WTC11 (cell line): ENCODE data around the gene MLH3. TPM values are rescaled to one million over a fixed set of nuclear protein-coding genes. Genes with fewer than 3 reads are reported as not detected.

Source experiments
- ATAC-seq: fragments of 200-7000 bp; cut with Tn5 transposase; 2 replicates; pipeline ENCODE4 v1.10.0; 2021; ENCODE audit warnings: mild to moderate bottlenecking, moderate library complexity
- CTCF ChIA-PET: fragments of 300-600 bp; sonication (Branson Sonifier 250); formaldehyde crosslinking; loops from one replicate; lab custom pipeline; 2021; ENCODE audit warnings: antibody characterized with exemption; lab: Charles Lee
- POLR2A ChIA-PET: fragments of 350-600 bp; sonication (Branson Sonifier 250); formaldehyde crosslinking; loops from one replicate; lab custom pipeline; 2021; ENCODE audit warnings: antibody characterized with exemption; lab: Charles Lee
- DNase-seq: peaks from one replicate; pipeline ENCODE4 v3.0.0; 2021; ENCODE audit warnings: low spot score
- H3K27ac Mint-ChIP-seq: 2 replicates; pipeline ENCODE4 v1.8.0; 2021; ENCODE audit warnings: mixed read lengths
- H3K27me3 Mint-ChIP-seq: 2 replicates; pipeline ENCODE4 v1.8.0; 2021; ENCODE audit warnings: low read depth, mild to moderate bottlenecking, moderate library complexity, mixed read lengths
- H3K36me3 Mint-ChIP-seq: 2 replicates; pipeline ENCODE4 v1.8.0; 2021; ENCODE audit warnings: mixed read lengths
- H3K4me1 Mint-ChIP-seq: 2 replicates; pipeline ENCODE4 v1.8.0; 2022; ENCODE audit warnings: mixed read lengths
- H3K4me3 Mint-ChIP-seq: 2 replicates; pipeline ENCODE4 v1.8.0; 2021; ENCODE audit warnings: mild to moderate bottlenecking, moderate library complexity, mixed read lengths
- H3K9me3 Mint-ChIP-seq: 2 replicates; pipeline ENCODE4 v1.8.0; 2021; ENCODE audit warnings: mixed read lengths
- AR ChIP-seq: fragments of 250-450 bp; sonication (Bioruptor Pico); IDR thresholded peaks from 2 replicates; pipeline ENCODE4 v1.9.0; 2021; ENCODE audit warnings: mild to moderate bottlenecking
- ATF3 ChIP-seq: sonication (generic); formaldehyde crosslinking; conservative IDR thresholded peaks from 2 replicates; pipeline ENCODE4 v1.8.1; 2022; ENCODE audit warnings: mild to moderate bottlenecking, missing genetic modification reagents
- ERG ChIP-seq: fragments of 250-450 bp; sonication (Bioruptor Pico); IDR thresholded peaks from 2 replicates; pipeline ENCODE4 v1.8.0; 2021; ENCODE audit warnings: mild to moderate bottlenecking
- ETV6 ChIP-seq: sonication (generic); formaldehyde crosslinking; IDR thresholded peaks from 2 replicates; pipeline ENCODE4 v1.8.1; 2022; ENCODE audit warnings: mild to moderate bottlenecking, missing genetic modification reagents
- FOXJ3 ChIP-seq: sonication (generic); formaldehyde crosslinking; IDR thresholded peaks from 2 replicates; pipeline ENCODE4 v1.9.0; 2021; ENCODE audit warnings: missing genetic modification reagents, mild to moderate bottlenecking, borderline replicate concordance
- FOXP1 ChIP-seq: sonication (generic); formaldehyde crosslinking; IDR thresholded peaks from 2 replicates; pipeline ENCODE4 v1.8.0; 2022; ENCODE audit warnings: missing genetic modification reagents, mild to moderate bottlenecking, moderate library complexity, borderline replicate concordance
- FOXP4 ChIP-seq: sonication (generic); formaldehyde crosslinking; IDR thresholded peaks from 2 replicates; pipeline ENCODE4 v1.8.0; 2022; ENCODE audit warnings: mild to moderate bottlenecking, missing genetic modification reagents
- GTF2I ChIP-seq: fragments of 250-450 bp; sonication (Bioruptor Pico); conservative IDR thresholded peaks from 2 replicates; pipeline ENCODE4 v1.4.0; 2021; ENCODE audit warnings: mild to moderate bottlenecking
- IRF2 ChIP-seq: sonication (generic); formaldehyde crosslinking; IDR thresholded peaks from 2 replicates; pipeline ENCODE4 v1.8.0; 2022; ENCODE audit warnings: low read depth, missing genetic modification reagents, borderline replicate concordance
- JAZF1 ChIP-seq: fragments of 250-450 bp; sonication (Bioruptor Pico); IDR thresholded peaks from 2 replicates; pipeline ENCODE4 v1.9.0; 2021; ENCODE audit warnings: moderate library complexity, mild to moderate bottlenecking, inconsistent platforms
- KAT7 ChIP-seq: sonication (generic); formaldehyde crosslinking; IDR thresholded peaks from 2 replicates; pipeline ENCODE4 v1.8.1; 2023; ENCODE audit warnings: missing genetic modification reagents, mild to moderate bottlenecking, borderline replicate concordance
- MXD4 ChIP-seq: fragments of 250-450 bp; sonication (Bioruptor Pico); IDR thresholded peaks from 2 replicates; pipeline ENCODE4 v1.8.0; 2021; ENCODE audit warnings: mild to moderate bottlenecking, moderate library complexity, borderline replicate concordance
- MYBL2 ChIP-seq: sonication (generic); formaldehyde crosslinking; IDR thresholded peaks from 2 replicates; pipeline ENCODE4 v1.8.1; 2023; ENCODE audit warnings: mild to moderate bottlenecking, moderate library complexity, missing genetic modification reagents
- NFATC4 ChIP-seq: fragments of 250-450 bp; sonication (Bioruptor Pico); IDR thresholded peaks from 2 replicates; pipeline ENCODE4 v1.9.0; 2021; ENCODE audit warnings: mild to moderate bottlenecking
- NR1H2 ChIP-seq: sonication (generic); formaldehyde crosslinking; IDR thresholded peaks from 2 replicates; pipeline ENCODE4 v1.9.0; 2021; ENCODE audit warnings: mild to moderate bottlenecking, moderate library complexity, missing genetic modification reagents
- SMAD4 ChIP-seq: sonication (generic); formaldehyde crosslinking; IDR thresholded peaks from 2 replicates; pipeline ENCODE4 v1.8.0; 2022; ENCODE audit warnings: mild to moderate bottlenecking, missing genetic modification reagents
- TEAD1 ChIP-seq: sonication (generic); formaldehyde crosslinking; IDR thresholded peaks from 2 replicates; pipeline ENCODE4 v1.8.0; 2022; ENCODE audit warnings: mild to moderate bottlenecking, missing genetic modification reagents
- TP53 ChIP-seq: sonication (generic); formaldehyde crosslinking; IDR thresholded peaks from 2 replicates; pipeline ENCODE4 v1.8.1; 2023; ENCODE audit warnings: mild to moderate bottlenecking, missing genetic modification reagents
- USF2 ChIP-seq: sonication (generic); formaldehyde crosslinking; IDR thresholded peaks from 2 replicates; pipeline ENCODE4 v1.8.1; 2023; ENCODE audit warnings: mild to moderate bottlenecking, missing genetic modification reagents, moderate library complexity
- ZBTB21 ChIP-seq: sonication (generic); formaldehyde crosslinking; IDR thresholded peaks from 2 replicates; pipeline ENCODE4 v1.8.1; 2023; ENCODE audit warnings: mild to moderate bottlenecking, missing genetic modification reagents, borderline replicate concordance
- ZBTB43 ChIP-seq: sonication (generic); formaldehyde crosslinking; IDR thresholded peaks from 2 replicates; pipeline ENCODE4 v1.8.1; 2023; ENCODE audit warnings: mild to moderate bottlenecking, missing genetic modification reagents
- ZNF138 ChIP-seq: sonication (generic); formaldehyde crosslinking; conservative IDR thresholded peaks from 2 replicates; pipeline ENCODE4 v1.8.1; 2022; ENCODE audit warnings: mild to moderate bottlenecking, moderate library complexity, missing genetic modification reagents
- ZNF317 ChIP-seq: sonication (generic); formaldehyde crosslinking; IDR thresholded peaks from 2 replicates; pipeline ENCODE4 v1.8.1; 2023; ENCODE audit warnings: low read depth, mild to moderate bottlenecking, moderate library complexity, missing genetic modification reagents, borderline replicate concordance
- ZNF396 ChIP-seq: fragments of 250-450 bp; sonication (Bioruptor Pico); IDR thresholded peaks from 2 replicates; pipeline ENCODE4 v1.8.0; 2021; ENCODE audit warnings: mild to moderate bottlenecking, moderate library complexity, borderline replicate concordance
- total RNA-seq: library from RNA; stranded (reverse); gene quantifications from 3 replicates; pipeline ENCODE4 v1.2.3, GENCODE V29; 2021

Gene MLH3
- total RNA-seq, 1 experiment from 2014 or later = 16.7 TPM

- TF ChIP-seq FOXP4 (CRISPR knock-in tag) (no peak), FOXP1 (CRISPR knock-in tag) (no peak), TEAD1 (CRISPR knock-in tag) (no peak), AR (CRISPR knock-in tag) (no peak), SMAD4 (CRISPR knock-in tag) (no peak), NFATC4 (CRISPR knock-in tag) (no peak), KAT7 (CRISPR knock-in tag) (no peak), MXD4 (CRISPR knock-in tag) (no peak), JAZF1 (no peak)
Observed at GRCh38 chr14:74976264-74977113, 74.8 kb downstream of the MLH3 start (continued).

- no peaks in the 10 kb centered on the region for H3K36me3 Mint-ChIP-seq
- H3K27me3 Mint-ChIP-seq = no peaks in the 10 kb centered on the region
- ChIA-PET POLR2A (interaction anchor here (1.0 kb wide), 1 partner anchor 114 kb away, joined by 3 read pairs; no protein-coding TSS in a partner anchor), CTCF (interaction anchor here (1.7 to 4.0 kb wide), 3 partner anchors 30 to 113 kb away, joined by 4 to 20 read pairs (median 7); no protein-coding TSS in a partner anchor)
- H3K9me3 Mint-ChIP-seq = no peaks in the 10 kb centered on the region
- H3K27ac Mint-ChIP-seq = no peak overlapping the region
- DNase-seq (peak; percentile 6), ATAC-seq (no peak)
- H3K4me1 Mint-ChIP-seq = peaks cover 35% of the 10 kb centered on the region
- H3K4me3 Mint-ChIP-seq = no peak overlapping the region
- TF ChIP-seq ERG (CRISPR knock-in tag) (no peak), ETV6 (CRISPR knock-in tag) (no peak), ZBTB21 (no peak), ZNF396 (CRISPR knock-in tag) (no peak), ZBTB43 (no peak), USF2 (CRISPR knock-in tag) (no peak), ZNF138 (CRISPR knock-in tag) (no peak), GTF2I (no peak), NR1H2 (CRISPR knock-in tag) (no peak), NFATC4 (CRISPR knock-in tag) (no peak), FOXJ3 (CRISPR knock-in tag) (no peak), IRF2 (CRISPR knock-in tag) (no peak), TP53 (no peak), ZNF317 (no peak), ATF3 (no peak), MYBL2 (CRISPR knock-in tag) (no peak)
Observed at GRCh38 chr14:74975059-74975810, 76.0 kb downstream of the MLH3 start.
